Urinary bladder (tissue), 4 donors: ENCODE measurements around the gene CXCR5. TPM values are rescaled to one million over a fixed set of nuclear protein-coding genes. Genes with fewer than 3 reads are reported as not detected.
A peak's percentile ranks its signal among the peaks of the same experiment; 100 is the strongest.

Experiments
- DNase-seq: peaks from one replicate; pipeline ENCODE4 v3.0.0-alpha.2; 2015; ENCODE audit errors: extremely low spot score
- H3K27ac ChIP-seq: one replicate; pipeline ENCODE4 v1.5.1; 2013; ENCODE audit warnings: low read depth, mild to moderate bottlenecking, moderate library complexity
- H3K36me3 ChIP-seq: one replicate; pipeline ENCODE4 v1.6.1; 2013; ENCODE audit warnings: mild to moderate bottlenecking, moderate library complexity; ENCODE audit not compliant: insufficient read depth
- H3K4me1 ChIP-seq: one replicate; pipeline ENCODE4 v1.6.1; 2013; ENCODE audit warnings: mild to moderate bottlenecking, moderate library complexity; ENCODE audit not compliant: insufficient read depth
- H3K4me3 ChIP-seq: one replicate; pipeline ENCODE4 v1.5.1; 2013; ENCODE audit warnings: low read depth, low read length
- WGBS: extraction: QIAGEN DNeasy Blood & Tissue Kit; methylation state at CpG from one replicate; pipeline ENCODE4 v1.1.7; 2013; 5-methylcytosine and 5-hydroxymethylcytosine counted together
- polyA plus RNA-seq: library from polyadenylated mRNA; stranded (reverse); fragments of 200-250 nt; gene quantifications from one replicate; pipeline ENCODE4 v1.2.3, GENCODE V29; 2013
- total RNA-seq: library from RNA; depleted of rRNA; stranded (reverse); fragments of >200 nt; gene quantifications from one replicate; pipeline ENCODE4 v1.2.3, GENCODE V29; 2014
- donor health status: healthy with polysubstance abuse.
- donor health status: healthy.

Gene CXCR5
- total and polyA plus RNA-seq, 2 donors: 0.38 TPM; not detected in 1

- Histone ChIP-seq H3K27ac (peak overlapping the region; percentile 55), H3K4me1 (no peaks in the 10 kb centered on the region), H3K36me3 (no peaks in the 10 kb centered on the region), H3K4me3 (no peak overlapping the region)
- 34% methylated on average over 10 of the region's 10 CpGs for WGBS
- DNase-seq: no peak
Measured at GRCh38 chr11:118915941-118916841, 32.5 kb downstream of the CXCR5 start.

- Histone ChIP-seq H3K4me1 (no peaks in the 10 kb centered on the region), H3K27ac (peak overlapping the region; percentile 55), H3K4me3 (no peak overlapping the region), H3K36me3 (no peaks in the 10 kb centered on the region)
- DNase-seq: no peak
- 21% methylated on average over 8 of the region's 8 CpGs for WGBS
Measured at GRCh38 chr11:118916842-118917388, 33.2 kb downstream of the CXCR5 start.

GRCh38 chr11:118917481-118918127, 33.9 kb downstream of the CXCR5 start:
- Histone ChIP-seq H3K4me3 (peak overlapping the region; percentile 14), H3K36me3 (no peaks in the 10 kb centered on the region), H3K27ac (peak overlapping the region; percentile 89), H3K4me1 (no peaks in the 10 kb centered on the region)
- WGBS: 14% methylated on average over 13 of the region's 13 CpGs
- DNase-seq: no peak

- 4% methylated on average over 14 of the region's 14 CpGs for WGBS
- no peaks in the 10 kb centered on the region for H3K4me1 ChIP-seq
Measured at GRCh38 chr11:118918128-118918685, 34.5 kb downstream of the CXCR5 start.

GRCh38 chr11:118918686-118919280, 35.1 kb downstream of the CXCR5 start:
- no peaks in the 10 kb centered on the region for H3K4me1 ChIP-seq
- H3K27ac ChIP-seq: peak overlapping the region; percentile 88
- no peaks in the 10 kb centered on the region for H3K36me3 ChIP-seq
- WGBS: 4% methylated on average over 12 of the region's 13 CpGs
- peak overlapping the region; percentile 2 for H3K4me3 ChIP-seq
- no peak for DNase-seq

More at GRCh38 chr11:118918128-118918685, 34.5 kb downstream of the CXCR5 start:
- H3K4me3 ChIP-seq: peak overlapping the region; percentile 14
- H3K27ac ChIP-seq: peak overlapping the region; percentile 89
- no peak for DNase-seq
- no peaks in the 10 kb centered on the region for H3K36me3 ChIP-seq

GRCh38 chr11:118921121-118921928, 37.6 kb downstream of the CXCR5 start:
- Histone ChIP-seq H3K36me3 (no peaks in the 10 kb centered on the region), H3K4me3 (peak overlapping the region; percentile 82), H3K4me1 (no peaks in the 10 kb centered on the region), H3K27ac (peak overlapping the region; percentile 92)
- DNase-seq: no peak
- 11% methylated on average over 13 of the region's 13 CpGs for WGBS

- no peaks in the 10 kb centered on the region for H3K36me3 ChIP-seq
- WGBS: 9% methylated on average over 20 of the region's 20 CpGs
- peak overlapping the region; percentile 82 for H3K4me3 ChIP-seq
- H3K27ac ChIP-seq: peak overlapping the region; percentile 92
- DNase-seq: no peak
- no peaks in the 10 kb centered on the region for H3K4me1 ChIP-seq
Measured at GRCh38 chr11:118921929-118922744, 38.4 kb downstream of the CXCR5 start.

GRCh38 chr11:118922745-118923627, 39.3 kb downstream of the CXCR5 start:
- peak overlapping the region; percentile 92 for H3K27ac ChIP-seq
- 32% methylated on average over 9 of the region's 9 CpGs for WGBS
- no peaks in the 10 kb centered on the region for H3K36me3 ChIP-seq
- H3K4me1 ChIP-seq: no peaks in the 10 kb centered on the region
- DNase-seq: no peak
- H3K4me3 ChIP-seq: peak overlapping the region; percentile 82

- 7% methylated on average over 7 of the region's 7 CpGs for WGBS
- DNase-seq: no peak
- peak overlapping the region; percentile 82 for H3K4me3 ChIP-seq
- no peaks in the 10 kb centered on the region for H3K4me1 ChIP-seq
- no peaks in the 10 kb centered on the region for H3K36me3 ChIP-seq
- H3K27ac ChIP-seq: peak overlapping the region; percentile 76
Measured at GRCh38 chr11:118923721-118924587, 40.3 kb downstream of the CXCR5 start.

- no peaks in the 10 kb centered on the region for H3K36me3 ChIP-seq
- H3K4me3 ChIP-seq: peak overlapping the region; percentile 82
- peak overlapping the region; percentile 76 for H3K27ac ChIP-seq
- DNase-seq: no peak
- under 1% methylated on average over 45 of the region's 45 CpGs for WGBS
- H3K4me1 ChIP-seq: no peaks in the 10 kb centered on the region
Measured at GRCh38 chr11:118924591-118925585, 41.2 kb downstream of the CXCR5 start.
